DOHH2 (cell line): ENCODE results near the gene TUBAL3.

Source experiments
- H3F3A ChIP-seq: fragments of 200-600 bp; sonication (generic), shearing (Covaris generic); 2 replicates; pipeline ENCODE4 v1.6.0; 2016; ENCODE audit warnings: antibody characterized with exemption, mild to moderate bottlenecking; ENCODE audit not compliant: control insufficient read depth, insufficient read depth
- H3K27ac ChIP-seq: fragments of 200-600 bp; sonication (generic); 2 replicates; pipeline ENCODE4 v1.5.1; 2014; ENCODE audit warnings: low read depth, mild to moderate bottlenecking, low read length, moderate library complexity
- H3K27me3 ChIP-seq: fragments of 200-600 bp; sonication (generic); 2 replicates; pipeline ENCODE4 v1.6.1; 2014; ENCODE audit warnings: mild to moderate bottlenecking, low read length, mixed read lengths; ENCODE audit not compliant: control insufficient read depth
- H3K36me3 ChIP-seq: fragments of 200-600 bp; sonication (generic); 2 replicates; pipeline ENCODE4 v1.6.1; 2014; ENCODE audit warnings: mild to moderate bottlenecking, low read length, moderate library complexity, mixed read lengths; ENCODE audit not compliant: control insufficient read depth
- H3K4me1 ChIP-seq: fragments of 200-600 bp; sonication (generic); 2 replicates; pipeline ENCODE4 v1.6.1; 2014; ENCODE audit warnings: mild to moderate bottlenecking, low read length, mixed read lengths; ENCODE audit not compliant: control insufficient read depth
- H3K4me2 ChIP-seq: fragments of 200-600 bp; sonication (generic); 2 replicates; pipeline ENCODE4 v1.6.0; 2014; ENCODE audit warnings: mild to moderate bottlenecking, low read length, moderate library complexity
- H3K4me3 ChIP-seq: fragments of 200-600 bp; sonication (generic); 2 replicates; pipeline ENCODE4 v1.5.1; 2014; ENCODE audit warnings: mild to moderate bottlenecking, low read length, mixed read lengths
- H3K79me2 ChIP-seq: fragments of 200-600 bp; sonication (generic); 2 replicates; pipeline ENCODE4 v1.6.1; 2014; ENCODE audit warnings: mild to moderate bottlenecking, low read length, mixed read lengths; ENCODE audit not compliant: control insufficient read depth
- H3K9me2 ChIP-seq: fragments of 200-600 bp; sonication (generic); replicated peaks from 2 replicates; pipeline ENCODE4 v1.6.1; 2014; ENCODE audit warnings: mild to moderate bottlenecking, low read length, mixed read lengths; ENCODE audit not compliant: control insufficient read depth
- H3K9me3 ChIP-seq: fragments of 200-600 bp; sonication (generic); 2 replicates; pipeline ENCODE4 v1.6.1; 2014; ENCODE audit warnings: antibody characterized with exemption, low read length, mixed read lengths; ENCODE audit not compliant: control insufficient read depth, insufficient read depth
- H4K20me1 ChIP-seq: fragments of 200-600 bp; sonication (generic); 2 replicates; pipeline ENCODE4 v1.6.0; 2014; ENCODE audit warnings: low read depth, mild to moderate bottlenecking, antibody characterized with exemption, low read length, moderate library complexity; ENCODE audit not compliant: control insufficient read depth, insufficient read depth
- CTCF ChIP-seq: fragments of 200-600 bp; sonication (generic); IDR thresholded peaks from one replicate; pipeline ENCODE4 v1.5.1; 2014; ENCODE audit warnings: antibody characterized with exemption, mild to moderate bottlenecking, low read depth, low read length; ENCODE audit not compliant: poor library complexity, severe bottlenecking
- EZH2phosphoT487 ChIP-seq: fragments of 200-600 bp; sonication (generic); IDR thresholded peaks from 2 replicates; pipeline ENCODE4 v1.6.1; 2017; ENCODE audit warnings: borderline replicate concordance, mild to moderate bottlenecking, antibody characterized with exemption, low read length, moderate library complexity, mixed read lengths

Gene TUBAL3

DNA sequence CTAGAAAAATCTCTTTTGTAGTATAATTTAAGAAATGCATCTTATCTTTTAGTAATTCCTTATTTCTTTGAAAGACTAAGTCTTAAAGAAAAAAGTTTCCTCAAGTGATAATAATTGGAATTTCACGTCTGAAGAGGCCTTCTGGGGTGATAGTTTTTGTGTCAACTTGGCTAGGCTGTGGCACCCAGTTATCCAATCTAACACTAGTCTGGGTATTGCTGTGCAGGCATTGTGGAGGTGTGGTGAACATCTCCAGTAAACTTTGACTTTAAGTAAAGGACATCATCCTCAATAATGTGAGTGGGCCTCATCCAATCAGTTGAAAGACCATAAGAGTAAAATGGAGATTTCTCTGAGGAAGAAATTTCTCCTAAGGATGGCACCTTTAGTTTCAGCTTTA, 2.3 kb upstream of the TUBAL3 start:
- H3K9me2 ChIP-seq = no peaks in the 10 kb centered on the region
- no peak overlapping the region for H3K4me2 ChIP-seq
- no peaks in the 10 kb centered on the region for H4K20me1 ChIP-seq
- no peak for TF ChIP-seq EZH2phosphoT487
- TF ChIP-seq CTCF = no peak
- H3K4me3 ChIP-seq = no peak overlapping the region
- H3K36me3 ChIP-seq = no peaks in the 10 kb centered on the region
- peaks cover 15% of the 10 kb centered on the region; the same call in 1 of the 2 replicates for H3K9me3 ChIP-seq
- peaks cover 1% of the 10 kb centered on the region for H3K4me1 ChIP-seq
- H3K27ac ChIP-seq = no peak overlapping the region
- no peaks in the 10 kb centered on the region for H3F3A ChIP-seq
- H3K79me2 ChIP-seq = no peaks in the 10 kb centered on the region
- H3K27me3 ChIP-seq = peaks cover 3% of the 10 kb centered on the region; the same call in 1 of the 2 replicates

DNA sequence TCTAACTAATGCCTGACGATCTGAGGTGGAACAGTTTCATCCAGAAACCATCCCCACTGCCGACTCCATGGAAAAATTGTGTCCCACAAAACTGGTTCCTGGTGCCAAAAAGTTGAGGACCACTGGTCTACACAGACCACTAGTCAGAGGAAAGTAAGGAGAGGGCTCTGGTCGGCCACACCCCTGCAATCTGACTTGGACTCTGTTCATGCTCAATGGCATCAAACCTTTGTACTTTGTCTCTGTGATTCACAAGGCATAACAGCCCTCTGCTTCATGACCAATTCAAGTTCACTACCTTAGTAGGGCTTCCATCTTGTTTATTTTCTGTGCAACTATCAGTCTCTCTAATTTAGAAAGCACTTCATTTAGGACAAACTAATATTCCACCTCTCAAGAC, 1.8 kb downstream of the TUBAL3 start:
- Histone ChIP-seq H3F3A (no peaks in the 10 kb centered on the region), H3K79me2 (no peaks in the 10 kb centered on the region), H3K36me3 (no peaks in the 10 kb centered on the region), H3K9me3 (peaks cover 4% of the 10 kb centered on the region; the same call in 1 of the 2 replicates), H3K4me1 (no peaks in the 10 kb centered on the region), H3K27ac (no peak overlapping the region), H3K4me3 (no peak overlapping the region), H4K20me1 (no peaks in the 10 kb centered on the region), H3K27me3 (peaks cover 6% of the 10 kb centered on the region), H3K4me2 (no peak overlapping the region), H3K9me2 (no peaks in the 10 kb centered on the region)
- TF ChIP-seq EZH2phosphoT487 (no peak), CTCF (no peak)

- Histone ChIP-seq H3K36me3 (no peaks in the 10 kb centered on the region), H3F3A (no peaks in the 10 kb centered on the region), H3K4me2 (no peak overlapping the region), H3K27ac (no peak overlapping the region), H3K9me3 (no peaks in the 10 kb centered on the region), H3K4me1 (no peaks in the 10 kb centered on the region), H3K79me2 (no peaks in the 10 kb centered on the region), H4K20me1 (no peaks in the 10 kb centered on the region), H3K9me2 (no peaks in the 10 kb centered on the region), H3K27me3 (peaks cover 10% of the 10 kb centered on the region), H3K4me3 (no peak overlapping the region)
- TF ChIP-seq EZH2phosphoT487 = no peak
- no peak for TF ChIP-seq CTCF
These were observed 4.0 kb downstream of the TUBAL3 start for GRCh38 chr10:5400468-5401240.
